Raji (cell line): ENCODE data around the gene ADK.

Source experiments
- POLR2A ChIP-seq: IDR thresholded peaks from 2 replicates; pipeline ENCODE4 v1.6.1; 2011; ENCODE audit warnings: low read depth, low read length, control low read depth; ENCODE audit not compliant: insufficient read depth

Gene ADK

GRCh38 chr10:74150990-74151878 lies at the start of gene ADK:
Gene ADK, plus strand, starts transcription at chr10:74151221. Its CDS starts 58 bp downstream, at chr10:74151279.
- peak; percentile 91 for TF ChIP-seq POLR2A

GRCh38 chr10:74103560-74104258 lies 47.3 kb upstream of the ADK start:
- TF ChIP-seq POLR2A: no peak

- no peak for TF ChIP-seq POLR2A
Measured at GRCh38 chr10:74104480-74104879, 46.5 kb upstream of the ADK start.

GRCh38 chr10:74104996-74105395 lies 46.0 kb upstream of the ADK start:
- no peak for TF ChIP-seq POLR2A

GRCh38 chr10:74107391-74107790 lies 43.6 kb upstream of the ADK start:
- no peak for TF ChIP-seq POLR2A

GRCh38 chr10:74109452-74109851 lies 41.6 kb upstream of the ADK start:
- no peak for TF ChIP-seq POLR2A

GRCh38 chr10:74110120-74110519 lies 40.9 kb upstream of the ADK start:
- TF ChIP-seq POLR2A: no peak

GRCh38 chr10:74111799-74112198 lies 39.2 kb upstream of the ADK start:
- TF ChIP-seq POLR2A: no peak

GRCh38 chr10:74113546-74113945 lies 37.5 kb upstream of the ADK start:
- TF ChIP-seq POLR2A: no peak

- no peak for TF ChIP-seq POLR2A
Measured at GRCh38 chr10:74114041-74114448, 37.0 kb upstream of the ADK start.

- no peak for TF ChIP-seq POLR2A
Measured at GRCh38 chr10:74117738-74118137, 33.3 kb upstream of the ADK start.

GRCh38 chr10:74118804-74119203 lies 32.2 kb upstream of the ADK start:
- TF ChIP-seq POLR2A: no peak

- TF ChIP-seq POLR2A: no peak
Measured at GRCh38 chr10:74120911-74121310, 30.1 kb upstream of the ADK start.

GRCh38 chr10:74121368-74121767 lies 29.7 kb upstream of the ADK start:
- TF ChIP-seq POLR2A: no peak

- no peak for TF ChIP-seq POLR2A
Measured at GRCh38 chr10:74122060-74122459, 29.0 kb upstream of the ADK start.

GRCh38 chr10:74123081-74123480 lies 27.9 kb upstream of the ADK start:
- no peak for TF ChIP-seq POLR2A
